K562 (cell line): ENCODE measurements around the gene PLXNB3. TPM values are rescaled to one million over a fixed set of nuclear protein-coding genes. Genes with fewer than 3 reads are reported as not detected.
A peak's percentile ranks its signal among the peaks of the same experiment; 100 is the strongest.

Experiments
- ATF6 ChIP-seq: sonication (generic); formaldehyde crosslinking; IDR thresholded peaks from 2 replicates; pipeline ENCODE4 v1.4.0; 2020; ENCODE audit warnings: mild to moderate bottlenecking, missing genetic modification reagents
- KDM5B ChIP-seq: fragments of 200-600 bp; sonication (generic); IDR thresholded peaks from 2 replicates; pipeline ENCODE4 v1.6.1; 2012; ENCODE audit warnings: low read depth, mild to moderate bottlenecking, moderate library complexity, low read length, control low read depth, inconsistent platforms; ENCODE audit not compliant: insufficient replicate concordance
- MGA ChIP-seq: fragments of 450-650 bp; IDR thresholded peaks from 2 replicates; pipeline ENCODE4 v1.6.1; 2016; ENCODE audit warnings: mild to moderate bottlenecking, moderate library complexity
- RBM15 ChIP-seq: fragments of 200-400 bp; formaldehyde crosslinking; IDR thresholded peaks from 2 replicates; pipeline ENCODE4 v1.6.1; 2018; ENCODE audit warnings: mild to moderate bottlenecking, low read length, moderate library complexity; ENCODE audit not compliant: insufficient read depth
- TCF3 ChIP-seq: sonication (generic); formaldehyde crosslinking; IDR thresholded peaks from 2 replicates; pipeline ENCODE4 v1.4.0; 2020; ENCODE audit warnings: mild to moderate bottlenecking, missing genetic modification reagents
- polyA plus RNA-seq, 8 experiments: library from polyadenylated mRNA; depleted of rRNA in 4 of 8; stranded (reverse) in 5 of 8; unstranded in 3 of 8; fragments of >200 nt; fragmentation: Nextera tagmentation in 2 of 8; fragmentation: Illumina TruSeq in 1 of 8; extraction: Ambion mirVana in 2 of 8; extraction: Trizol in 1 of 8; gene quantifications; 2 replicates each; pipeline versions ENCODE4 v1.2.1 to v1.2.3, GENCODE V29; 2011 to 2014; ENCODE audit warnings: inconsistent platforms in 1 of 8, missing spikeins in 1 of 8
- total RNA-seq, 7 experiments: library from RNA; depleted of rRNA in 6 of 7; stranded (reverse); fragments of >200 nt in 6 of 7; fragmentation: Illumina TruSeq in 2 of 7; extraction: Trizol in 2 of 7; gene quantifications; 2 replicates each; pipeline versions ENCODE4 v1.2.1 to v1.2.3, GENCODE V29; 2011 to 2021; ENCODE audit warnings: low replicate concordance in 1 of 7
- TF ChIP-seq, protein P1 (sequence below): fragments of 250-450 bp; sonication (Bioruptor Pico); IDR thresholded peaks from 2 replicates; pipeline ENCODE4 v1.5.0; 2020; ENCODE audit warnings: mild to moderate bottlenecking
- TF ChIP-seq, protein P2 (sequence below): fragments of 250-450 bp; sonication (Bioruptor Pico); IDR thresholded peaks from 2 replicates; pipeline ENCODE4 v1.9.0; 2021; ENCODE audit warnings: mild to moderate bottlenecking
- TF ChIP-seq, protein P3 (sequence below): sonication (generic); formaldehyde crosslinking; IDR thresholded peaks from 2 replicates; pipeline ENCODE4 v1.8.1; 2023; ENCODE audit warnings: mild to moderate bottlenecking, missing genetic modification reagents

Gene PLXNB3
- total and polyA plus RNA-seq, 9 of the 15 experiments (the other 6 are each of a cell fraction or from before 2014, with no cell fraction given): 0.22 to 2.0 (median 1.4) TPM; not detected in 2

DNA sequence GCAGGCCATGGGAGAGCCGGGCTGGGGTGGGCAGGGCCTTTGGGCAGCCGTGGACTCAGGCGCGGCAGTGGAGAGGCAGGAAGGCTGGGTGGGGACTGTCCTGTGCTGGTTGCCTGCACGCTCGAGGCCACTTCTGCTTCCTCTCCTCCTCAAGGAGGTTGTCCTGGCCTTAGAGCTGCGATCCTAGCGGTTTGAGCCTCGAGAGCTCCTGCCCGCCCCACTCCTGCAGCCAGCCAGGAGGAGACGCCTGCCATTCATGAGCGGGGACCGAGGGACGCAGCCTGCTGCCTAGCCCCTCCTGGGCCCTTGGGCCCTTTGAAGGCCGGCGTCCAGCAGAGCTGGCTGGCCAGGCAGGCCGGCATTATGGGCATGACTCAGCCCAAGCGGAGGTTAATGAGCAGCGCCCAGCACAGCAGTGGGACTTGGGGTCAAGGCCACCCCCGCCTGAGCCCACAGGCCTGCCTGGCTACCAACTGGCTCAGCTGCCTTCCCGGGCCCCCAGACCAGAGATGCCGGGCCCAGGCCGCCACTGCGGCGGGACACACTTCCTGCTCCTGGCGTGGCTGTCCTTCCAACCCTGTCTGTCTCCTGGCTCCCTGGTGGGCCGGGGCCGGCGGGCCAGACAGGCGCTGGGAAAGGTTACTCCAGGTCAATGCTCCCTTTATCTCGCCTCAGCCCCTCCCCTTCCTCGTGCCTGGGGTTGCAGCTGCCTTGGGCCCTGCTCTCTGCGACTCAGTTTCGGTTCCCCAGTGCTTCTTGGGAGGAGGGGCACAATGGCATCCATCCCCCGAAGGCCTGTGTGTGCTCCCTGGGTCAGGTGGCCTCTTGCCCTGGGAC, 37.5 kb upstream of the PLXNB3 start (continued):
- TF ChIP-seq MGA: peak; percentile 74
- TF ChIP-seq TCF3 (CRISPR knock-in tag): peak; percentile 8; the same call in 1 of the 2 replicates
- TF ChIP-seq KDM5B: peak; percentile 13
- TF ChIP-seq, protein P1, sequence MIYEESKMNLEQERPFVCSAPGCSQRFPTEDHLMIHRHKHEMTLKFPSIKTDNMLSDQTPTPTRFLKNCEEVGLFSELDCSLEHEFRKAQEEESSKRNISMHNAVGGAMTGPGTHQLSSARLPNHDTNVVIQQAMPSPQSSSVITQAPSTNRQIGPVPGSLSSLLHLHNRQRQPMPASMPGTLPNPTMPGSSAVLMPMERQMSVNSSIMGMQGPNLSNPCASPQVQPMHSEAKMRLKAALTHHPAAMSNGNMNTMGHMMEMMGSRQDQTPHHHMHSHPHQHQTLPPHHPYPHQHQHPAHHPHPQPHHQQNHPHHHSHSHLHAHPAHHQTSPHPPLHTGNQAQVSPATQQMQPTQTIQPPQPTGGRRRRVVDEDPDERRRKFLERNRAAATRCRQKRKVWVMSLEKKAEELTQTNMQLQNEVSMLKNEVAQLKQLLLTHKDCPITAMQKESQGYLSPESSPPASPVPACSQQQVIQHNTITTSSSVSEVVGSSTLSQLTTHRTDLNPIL (CRISPR knock-in tag): no peak
- no peak for TF ChIP-seq RBM15
- TF ChIP-seq, protein P2, sequence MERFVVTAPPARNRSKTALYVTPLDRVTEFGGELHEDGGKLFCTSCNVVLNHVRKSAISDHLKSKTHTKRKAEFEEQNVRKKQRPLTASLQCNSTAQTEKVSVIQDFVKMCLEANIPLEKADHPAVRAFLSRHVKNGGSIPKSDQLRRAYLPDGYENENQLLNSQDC (CRISPR knock-in tag): no peak
- no peak for TF ChIP-seq ATF6 (CRISPR knock-in tag)
- TF ChIP-seq, protein P3, sequence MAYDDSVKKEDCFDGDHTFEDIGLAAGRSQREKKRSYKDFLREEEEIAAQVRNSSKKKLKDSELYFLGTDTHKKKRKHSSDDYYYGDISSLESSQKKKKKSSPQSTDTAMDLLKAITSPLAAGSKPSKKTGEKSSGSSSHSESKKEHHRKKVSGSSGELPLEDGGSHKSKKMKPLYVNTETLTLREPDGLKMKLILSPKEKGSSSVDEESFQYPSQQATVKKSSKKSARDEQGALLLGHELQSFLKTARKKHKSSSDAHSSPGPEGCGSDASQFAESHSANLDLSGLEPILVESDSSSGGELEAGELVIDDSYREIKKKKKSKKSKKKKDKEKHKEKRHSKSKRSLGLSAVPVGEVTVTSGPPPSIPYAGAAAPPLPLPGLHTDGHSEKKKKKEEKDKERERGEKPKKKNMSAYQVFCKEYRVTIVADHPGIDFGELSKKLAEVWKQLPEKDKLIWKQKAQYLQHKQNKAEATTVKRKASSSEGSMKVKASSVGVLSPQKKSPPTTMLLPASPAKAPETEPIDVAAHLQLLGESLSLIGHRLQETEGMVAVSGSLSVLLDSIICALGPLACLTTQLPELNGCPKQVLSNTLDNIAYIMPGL (CRISPR knock-in tag): no peak
